ENCODE measurements around the gene ATP8B4. TPM values are rescaled to one million over a fixed set of nuclear protein-coding genes. Genes with fewer than 3 reads are reported as not detected.

Gene ATP8B4
- total RNA-seq, 1 experiment from 2014 or later: not detected

- no peak overlapping the region for H3K27ac ChIP-seq (ENCODE audit: low read length)
- intact Hi-C loops (cut with micrococcal nuclease; ENCODE audit: unreplicated experiment): no loop called here
- POLR2A ChIA-PET: no interaction called here
- no peaks in the 10 kb centered on the region for H3K9me3 ChIP-seq (ENCODE audit: control insufficient read depth, insufficient read depth, low read depth, low read length)
- no peaks in the 10 kb centered on the region for H3K4me1 ChIP-seq (ENCODE audit: control insufficient read depth, insufficient read depth, low read length)
- CTCF ChIA-PET: no interaction called here
- no peak for DNase-seq (ENCODE audit: low read depth, low spot score)
- no peak for TF ChIP-seq SIN3A (IDR thresholded peaks at IDR 0.05; ENCODE audit: borderline replicate concordance, insufficient read depth, low read depth, low read length)
- TF ChIP-seq POLR2AphosphoS5 (IDR thresholded peaks at IDR 0.05; ENCODE audit: low read depth, low read length): no peak
- TF ChIP-seq CTCF (IDR thresholded peaks at IDR 0.05): no peak
- TF ChIP-seq REST (IDR thresholded peaks at IDR 0.05; ENCODE audit: insufficient read depth in 1 of 2, low read depth in 2 of 2, low read length in 1 of 2): no peak
- TF ChIP-seq TCF7L2 (IDR thresholded peaks at IDR 0.05; ENCODE audit: low read depth, low read length): no peak
- no peaks in the 10 kb centered on the region for H3K36me3 ChIP-seq (ENCODE audit: control insufficient read depth, insufficient read depth, low read length)
- BruUV-seq (replicated peaks): no TSS peak
- no peak overlapping the region for H3K4me3 ChIP-seq (ENCODE audit: low read depth in 2 of 2, low read length in 2 of 2)
- H3K27me3 ChIP-seq (ENCODE audit: control insufficient read depth, insufficient read depth, low read length): no peaks in the 10 kb centered on the region
- in situ Hi-C loops (cut with HindIII; ENCODE audit: low pct_unique_long_range_greater_than_20kb, low sequenced_read_pairs): no loop called here
- ATAC-seq: no peak
Measured at GRCh38 chr15:49905221-49905620, 213.8 kb downstream of the ATP8B4 start.

GRCh38 chr15:49904296-49904695, 214.7 kb downstream of the ATP8B4 start:
- no TSS peak for BruUV-seq (replicated peaks)
- CTCF ChIA-PET: no interaction called here
- ATAC-seq: no peak

More at GRCh38 chr15:49904296-49904695, 214.7 kb downstream of the ATP8B4 start:
- POLR2A ChIA-PET: interaction anchor here (0.7 kb wide), 1 partner anchor 143 kb away, joined by 4 read pairs; no protein-coding TSS in a partner anchor
- intact Hi-C loops (cut with micrococcal nuclease; ENCODE audit: unreplicated experiment): no loop called here
- TF ChIP-seq CTCF (IDR thresholded peaks at IDR 0.05) (no peak), POLR2AphosphoS5 (IDR thresholded peaks at IDR 0.05; ENCODE audit: low read depth, low read length) (no peak), REST (IDR thresholded peaks at IDR 0.05; ENCODE audit: insufficient read depth in 1 of 2, low read depth in 2 of 2, low read length in 1 of 2) (no peak), SIN3A (IDR thresholded peaks at IDR 0.05; ENCODE audit: borderline replicate concordance, insufficient read depth, low read depth, low read length) (no peak), TCF7L2 (IDR thresholded peaks at IDR 0.05; ENCODE audit: low read depth, low read length) (no peak)
- in situ Hi-C loops (cut with HindIII; ENCODE audit: low pct_unique_long_range_greater_than_20kb, low sequenced_read_pairs): no loop called here
- Histone ChIP-seq H3K27ac (ENCODE audit: low read length) (no peak overlapping the region), H3K4me1 (ENCODE audit: control insufficient read depth, insufficient read depth, low read length) (no peaks in the 10 kb centered on the region), H3K9me3 (ENCODE audit: control insufficient read depth, insufficient read depth, low read depth, low read length) (no peaks in the 10 kb centered on the region), H3K27me3 (ENCODE audit: control insufficient read depth, insufficient read depth, low read length) (no peaks in the 10 kb centered on the region), H3K4me3 (ENCODE audit: low read depth in 2 of 2, low read length in 2 of 2) (no peak overlapping the region), H3K36me3 (ENCODE audit: control insufficient read depth, insufficient read depth, low read length) (no peaks in the 10 kb centered on the region)
- no peak for DNase-seq (ENCODE audit: low read depth, low spot score)

Measured in Panc1 (cell line).